ENCODE measurements around the gene PURB. TPM values are rescaled to one million over a fixed set of nuclear protein-coding genes. Genes with fewer than 3 reads are reported as not detected.

The PURB gene
- total and polyA plus RNA-seq, 2 experiments from 2014 or later, result 3.1 to 27.1 TPM

GRCh38 chr7:44930921-44931320 is 45.6 kb upstream of the PURB start:
- H3K9me3 Mint-ChIP-seq, result no peaks in the 10 kb centered on the region; the same call in 2 of the 3 replicates
- H3K4me3 Mint-ChIP-seq, result no peak overlapping the region

More at GRCh38 chr7:44930921-44931320, 45.6 kb upstream of the PURB start:
- Histone ChIP-seq H3K9me2 (ENCODE audit: insufficient read depth) (no peaks in the 10 kb centered on the region), H3K4me2 (no peak overlapping the region), H3K4me1 (ENCODE audit: insufficient read depth) (peaks cover 8% of the 10 kb centered on the region; the same call in 1 of the 2 replicates), H3K27me3 (ENCODE audit: insufficient read depth) (no peaks in the 10 kb centered on the region), H3K27ac (ENCODE audit: low read depth) (no peak overlapping the region), H3K79me2 (replicated peaks; ENCODE audit: insufficient read depth) (no peaks in the 10 kb centered on the region), H2AFZ (no peak overlapping the region), H3K4me3 (no peak overlapping the region), H3F3A (replicated peaks; ENCODE audit: low read depth) (no peaks in the 10 kb centered on the region), H3K36me3 (ENCODE audit: insufficient read depth) (no peaks in the 10 kb centered on the region), H4K20me1 (replicated peaks; ENCODE audit: insufficient read depth) (no peaks in the 10 kb centered on the region)
- H3K4me1 Mint-ChIP-seq, result peaks cover 4% of the 10 kb centered on the region; the same call in 2 of the 3 replicates
- H3K27ac Mint-ChIP-seq, result no peak overlapping the region
- no peak for DNase-seq (ENCODE audit: low spot score)
- ATAC-seq, result no peak
- peaks cover 2% of the 10 kb centered on the region for H3K27me3 Mint-ChIP-seq (ENCODE audit: insufficient read depth, low read depth, poor library complexity)
- no peak for TF ChIP-seq CTCF (conservative IDR thresholded peaks at IDR 0.05; ENCODE audit: low read depth in 2 of 2)
- no peak for TF ChIP-seq REST (IDR thresholded peaks at IDR 0.05; ENCODE audit: unreplicated experiment)
- no peak for TF ChIP-seq ETS1 (IDR thresholded peaks at IDR 0.05)
- TF ChIP-seq JUNB (IDR thresholded peaks at IDR 0.05; ENCODE audit: unreplicated experiment), result no peak
- TF ChIP-seq ZNF331 (CRISPR knock-in tag; IDR thresholded peaks at IDR 0.05; ENCODE audit: low read depth), result no peak
- TF ChIP-seq STAT1 (IDR thresholded peaks at IDR 0.05; ENCODE audit: unreplicated experiment), result no peak
- no peak for TF ChIP-seq EZH2phosphoT487 (IDR thresholded peaks at IDR 0.05; ENCODE audit: unreplicated experiment)
- no peak for TF ChIP-seq POLR2AphosphoS5 (IDR thresholded peaks at IDR 0.05; ENCODE audit: low read depth)
- TF ChIP-seq CREB1 (CRISPR knock-in tag; IDR thresholded peaks at IDR 0.05; ENCODE audit: low read depth), result no peak
- TF ChIP-seq EZH2 (IDR thresholded peaks at IDR 0.05; ENCODE audit: low read depth, unreplicated experiment), result no peak
- TF ChIP-seq ZNF462 (CRISPR knock-in tag; IDR thresholded peaks at IDR 0.05), result no peak
- H3K36me3 Mint-ChIP-seq (ENCODE audit: low read depth), result no peaks in the 10 kb centered on the region

All from GM23338 (cell line).